Ishikawa (cell line): ENCODE data around the gene DENND1A.

ENCODE experiments used
- EGR1 ChIP-seq: IDR thresholded peaks from 2 replicates; pipeline ENCODE4 v1.6.1; 2012
- EP300 ChIP-seq: IDR thresholded peaks from 2 replicates; pipeline ENCODE4 v1.6.1; 2012; ENCODE audit warnings: borderline replicate concordance
- FOXM1 ChIP-seq: IDR thresholded peaks from 2 replicates; pipeline ENCODE4 v1.6.1; 2012; ENCODE audit warnings: low read depth, borderline replicate concordance
- NFIC ChIP-seq: IDR thresholded peaks from 2 replicates; pipeline ENCODE4 v1.6.1; 2012
- REST ChIP-seq: IDR thresholded peaks from 2 replicates; pipeline ENCODE4 v1.6.1; 2012; ENCODE audit warnings: low read depth, mild to moderate bottlenecking
- TCF12 ChIP-seq: IDR thresholded peaks from 2 replicates; pipeline ENCODE4 v1.6.1; 2012; ENCODE audit warnings: low read depth
- YY1 ChIP-seq: IDR thresholded peaks from 2 replicates; pipeline ENCODE4 v1.6.1; 2012; ENCODE audit warnings: low read depth

- TF ChIP-seq EP300 (no peak), YY1 (no peak), TCF12 (no peak), REST (no peak), FOXM1 (no peak), NFIC (no peak), EGR1 (no peak)
Observed at GRCh38 chr9:123718188-123718587, 211.7 kb downstream of the DENND1A start.
